ENCODE measurements around the gene PRKCB.

The PRKCB gene

GRCh38 chr16:23842137-23842600, 6.4 kb downstream of the PRKCB start:
- H3K4me3 ChIP-seq (ENCODE audit: low read depth, low read length), result no peak overlapping the region
- TF ChIP-seq CTCF (IDR thresholded peaks at IDR 0.05; ENCODE audit: insufficient read depth, low read depth, low read length, missing control alignments), result no peak
- peak; percentile 94 for DNase-seq (ENCODE audit: low read depth)

- H3K4me3 ChIP-seq (ENCODE audit: low read depth, low read length), result peak overlapping the region; percentile 19; the same call in 1 of the 2 replicates
- peak; percentile 79 for DNase-seq (ENCODE audit: low read depth)
- TF ChIP-seq CTCF (IDR thresholded peaks at IDR 0.05; ENCODE audit: insufficient read depth, low read depth, low read length, missing control alignments), result no peak
Measured at GRCh38 chr16:23843143-23843542, 7.4 kb downstream of the PRKCB start.

GRCh38 chr16:23847251-23847650, 11.5 kb downstream of the PRKCB start:
- no peak overlapping the region for H3K4me3 ChIP-seq (ENCODE audit: low read depth, low read length)
- DNase-seq (ENCODE audit: low read depth), result no peak
- no peak for TF ChIP-seq CTCF (IDR thresholded peaks at IDR 0.05; ENCODE audit: insufficient read depth, low read depth, low read length, missing control alignments)

GRCh38 chr16:23847948-23848347, 12.2 kb downstream of the PRKCB start:
- no peak for TF ChIP-seq CTCF (IDR thresholded peaks at IDR 0.05; ENCODE audit: insufficient read depth, low read depth, low read length, missing control alignments)
- DNase-seq (ENCODE audit: low read depth), result peak; percentile 57

GRCh38 chr16:23848958-23849357, 13.2 kb downstream of the PRKCB start:
- no peak for TF ChIP-seq CTCF (IDR thresholded peaks at IDR 0.05; ENCODE audit: insufficient read depth, low read depth, low read length, missing control alignments)
- H3K4me3 ChIP-seq (ENCODE audit: low read depth, low read length), result peak overlapping the region; percentile 34
- peak; percentile 75 for DNase-seq (ENCODE audit: low read depth)

More at GRCh38 chr16:23847948-23848347, 12.2 kb downstream of the PRKCB start:
- H3K4me3 ChIP-seq (ENCODE audit: low read depth, low read length), result no peak overlapping the region

GRCh38 chr16:23852794-23853562, 17.2 kb downstream of the PRKCB start:
- no peak for TF ChIP-seq CTCF (IDR thresholded peaks at IDR 0.05; ENCODE audit: insufficient read depth, low read depth, low read length, missing control alignments)

More at GRCh38 chr16:23852794-23853562, 17.2 kb downstream of the PRKCB start:
- DNase-seq (ENCODE audit: low read depth), result peak; percentile 76
- peak overlapping the region; percentile 9; the same call in 1 of the 2 replicates for H3K4me3 ChIP-seq (ENCODE audit: low read depth, low read length)
